Spleen (tissue), 7 donors: ENCODE data around the gene RPTOR.

ENCODE experiments used
- POLR2A ChIP-seq, 3 donors: fragments of 450-650 bp; IDR thresholded peaks; one replicate each; pipeline ENCODE4 v1.5.1; 2017; ENCODE audit warnings: antibody characterized with exemption in 3 of 3, mild to moderate bottlenecking in 1 of 3
- POLR2AphosphoS5 ChIP-seq, 3 donors: sonication (generic); formaldehyde crosslinking; IDR thresholded peaks; one replicate each; pipeline ENCODE4 v1.5.1; 2017; ENCODE audit warnings: antibody characterized with exemption in 3 of 3
- TF ChIP-seq, protein P1 (sequence below), 11 experiments: fragments of 200-600 bp in 7 of 11; fragments of 450-650 bp in 4 of 11; sonication (generic) in 4 of 11; IDR thresholded peaks in 8 of 11; conservative IDR thresholded peaks in 3 of 11; 1 replicate in 7 of 11; 2 replicates in 4 of 11; pipeline versions ENCODE4 v1.4.0 to v1.8.0; 2016 to 2021; ENCODE audit warnings: antibody characterized with exemption in 11 of 11, inconsistent platforms in 4 of 11, mild to moderate bottlenecking in 1 of 11
- donor health status: DM: no; HTN: no; CAD: no; lungs with moderate emphysema.
- donor health status: DM: no; HTN: no; CAD: no.
- donor health status: DM: no; HTN: no; CAD: no.

DNA sequence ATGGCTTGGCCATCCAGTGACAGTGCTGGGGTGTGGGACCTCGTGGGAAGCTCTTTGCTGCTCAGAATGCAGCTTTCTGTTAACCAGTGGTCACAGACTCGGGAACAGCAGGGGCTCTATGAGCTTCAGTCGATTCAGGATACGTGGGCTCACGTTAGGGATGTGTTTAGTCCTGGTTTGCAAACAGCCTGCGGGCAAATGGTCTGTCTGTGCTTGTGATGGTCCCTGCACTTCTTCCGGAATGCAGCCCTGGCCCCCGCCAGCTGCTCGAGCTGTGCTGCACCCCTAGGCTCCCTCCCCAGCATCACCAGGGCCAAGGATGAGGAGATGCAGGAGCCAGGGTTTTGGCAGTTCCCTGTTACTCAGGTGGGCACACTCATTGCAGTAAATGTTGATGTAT, 274.2 kb downstream of the RPTOR start:
- TF ChIP-seq, protein P1, sequence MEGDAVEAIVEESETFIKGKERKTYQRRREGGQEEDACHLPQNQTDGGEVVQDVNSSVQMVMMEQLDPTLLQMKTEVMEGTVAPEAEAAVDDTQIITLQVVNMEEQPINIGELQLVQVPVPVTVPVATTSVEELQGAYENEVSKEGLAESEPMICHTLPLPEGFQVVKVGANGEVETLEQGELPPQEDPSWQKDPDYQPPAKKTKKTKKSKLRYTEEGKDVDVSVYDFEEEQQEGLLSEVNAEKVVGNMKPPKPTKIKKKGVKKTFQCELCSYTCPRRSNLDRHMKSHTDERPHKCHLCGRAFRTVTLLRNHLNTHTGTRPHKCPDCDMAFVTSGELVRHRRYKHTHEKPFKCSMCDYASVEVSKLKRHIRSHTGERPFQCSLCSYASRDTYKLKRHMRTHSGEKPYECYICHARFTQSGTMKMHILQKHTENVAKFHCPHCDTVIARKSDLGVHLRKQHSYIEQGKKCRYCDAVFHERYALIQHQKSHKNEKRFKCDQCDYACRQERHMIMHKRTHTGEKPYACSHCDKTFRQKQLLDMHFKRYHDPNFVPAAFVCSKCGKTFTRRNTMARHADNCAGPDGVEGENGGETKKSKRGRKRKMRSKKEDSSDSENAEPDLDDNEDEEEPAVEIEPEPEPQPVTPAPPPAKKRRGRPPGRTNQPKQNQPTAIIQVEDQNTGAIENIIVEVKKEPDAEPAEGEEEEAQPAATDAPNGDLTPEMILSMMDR (IDR thresholded peaks at IDR 0.05 in 8 of 11, conservative IDR thresholded peaks at IDR 0.05 in 3 of 11): no peak
- TF ChIP-seq POLR2A (IDR thresholded peaks at IDR 0.05) (no peak), POLR2AphosphoS5 (IDR thresholded peaks at IDR 0.05) (no peak)
